HG02798 (cell line): ENCODE results near the gene TFAM.

Experiments
- ATAC-seq: cut with Tn5 transposase; IDR thresholded peaks from one replicate; pipeline ENCODE4 v1.9.1; 2021; ENCODE audit warnings: mild to moderate bottlenecking; ENCODE audit not compliant: unreplicated experiment, poor library complexity

Gene TFAM

GRCh38 chr10:58384999-58385783 lies at the start of gene TFAM:
TFAM (plus strand) TSS chr10:58385410; CDS start chr10:58385548, 138 bp downstream.
- peak; percentile 93 for ATAC-seq

- ATAC-seq, result no peak
Measured at GRCh38 chr10:58336242-58336641, 49.0 kb upstream of the TFAM start.

- no peak for ATAC-seq
Measured at GRCh38 chr10:58341422-58341821, 43.8 kb upstream of the TFAM start.

- ATAC-seq, result peak; percentile 60
Measured at GRCh38 chr10:58341947-58342346, 43.3 kb upstream of the TFAM start.

GRCh38 chr10:58347967-58348366 lies 37.2 kb upstream of the TFAM start:
- no peak for ATAC-seq

- ATAC-seq, result no peak
Measured at GRCh38 chr10:58348571-58349033, 36.6 kb upstream of the TFAM start.

- no peak for ATAC-seq
Measured at GRCh38 chr10:58350023-58350422, 35.2 kb upstream of the TFAM start.

GRCh38 chr10:58350619-58351323 lies 34.4 kb upstream of the TFAM start:
- ATAC-seq, result no peak

GRCh38 chr10:58351616-58352578 lies 33.3 kb upstream of the TFAM start:
- ATAC-seq, result no peak

GRCh38 chr10:58352956-58353610 lies 32.1 kb upstream of the TFAM start:
- ATAC-seq, result no peak

- ATAC-seq, result no peak
Measured at GRCh38 chr10:58356756-58357155, 28.5 kb upstream of the TFAM start.

GRCh38 chr10:58358314-58358933 lies 26.8 kb upstream of the TFAM start:
- ATAC-seq, result no peak

- ATAC-seq, result no peak
Measured at GRCh38 chr10:58358947-58359346, 26.3 kb upstream of the TFAM start.

- ATAC-seq, result no peak
Measured at GRCh38 chr10:58359541-58359940, 25.7 kb upstream of the TFAM start.

GRCh38 chr10:58360412-58361004 lies 24.7 kb upstream of the TFAM start:
- no peak for ATAC-seq

- ATAC-seq, result no peak
Measured at GRCh38 chr10:58361353-58361752, 23.9 kb upstream of the TFAM start.

- ATAC-seq, result no peak
Measured at GRCh38 chr10:58362027-58362789, 23.0 kb upstream of the TFAM start.

GRCh38 chr10:58367069-58367468 lies 18.1 kb upstream of the TFAM start:
- ATAC-seq, result no peak
